NCI-H226 (cell line): ENCODE data around the gene BCL11A.

Source experiments
- DNase-seq: peaks from one replicate; pipeline ENCODE4 v3.0.0-alpha.2; 2015

Gene BCL11A

GRCh38 chr2:60456115-60456770 lies 97.2 kb downstream of the BCL11A start:
- no peak for DNase-seq

GRCh38 chr2:60453872-60454271 lies 99.6 kb downstream of the BCL11A start:
- DNase-seq = no peak

GRCh38 chr2:60453301-60453700 lies 100.2 kb downstream of the BCL11A start:
- DNase-seq = no peak

DNA sequence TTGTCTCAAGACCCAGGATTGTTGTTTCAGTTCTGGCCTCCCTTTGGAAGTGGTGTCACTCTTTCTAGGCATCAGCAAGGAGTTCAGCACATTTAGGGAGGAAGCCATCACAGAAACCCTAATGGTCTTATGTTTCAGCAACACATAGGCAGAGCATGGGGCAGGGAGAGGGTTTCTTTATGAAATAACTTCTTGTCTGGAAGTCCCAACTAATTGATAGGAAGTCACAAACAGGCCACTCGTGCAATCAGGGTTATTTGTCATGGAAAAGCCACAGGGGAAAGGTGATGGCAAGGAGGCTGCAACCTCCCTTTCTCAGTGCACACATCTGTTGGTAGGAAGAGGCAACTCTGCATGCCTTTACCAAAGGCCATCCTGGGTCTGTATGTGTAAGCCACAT lies 103.0 kb downstream of the BCL11A start:
- DNase-seq = no peak

GRCh38 chr2:60447943-60448342 lies 105.5 kb downstream of the BCL11A start:
- no peak for DNase-seq

DNA sequence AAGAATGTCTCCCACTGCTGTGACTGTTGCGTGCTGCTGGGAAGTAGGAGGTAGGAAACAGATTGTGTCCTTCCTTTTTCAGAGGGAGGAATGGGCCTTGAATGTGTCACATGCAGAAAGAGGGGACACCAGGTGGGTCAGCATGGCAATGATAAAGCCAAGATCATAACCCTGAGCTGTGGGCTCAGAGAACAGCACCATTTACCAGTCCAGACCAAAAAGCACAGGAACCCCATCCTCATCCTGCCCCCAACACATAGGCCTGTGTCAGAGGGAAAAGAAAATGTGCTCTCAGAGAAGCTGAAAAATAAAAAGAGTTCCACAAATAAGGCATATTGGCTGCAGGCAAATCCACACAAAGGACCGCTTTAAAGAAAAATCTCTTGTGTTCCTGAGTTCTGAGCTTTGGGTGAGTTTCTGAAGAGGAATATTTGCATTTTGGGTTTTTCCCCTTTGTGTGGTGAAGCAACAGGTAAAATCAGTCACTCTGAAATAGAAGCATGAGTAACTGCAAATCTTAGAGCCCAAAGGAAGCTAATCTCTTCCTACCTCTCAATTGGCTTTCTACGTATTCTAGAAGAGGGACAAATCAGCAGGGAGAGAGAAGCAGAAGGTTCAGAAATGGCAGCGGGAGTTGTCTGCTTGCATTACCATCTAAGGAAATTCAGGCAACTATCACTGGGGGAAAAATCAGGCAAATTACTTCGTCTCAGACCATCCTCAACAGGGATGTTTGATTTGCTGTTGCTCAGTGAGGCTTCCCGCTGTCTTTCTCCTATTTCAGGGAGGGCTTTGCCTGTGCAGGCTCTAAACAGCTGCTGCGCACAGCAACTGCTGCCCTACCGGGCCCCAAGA lies 106.8 kb downstream of the BCL11A start:
- DNase-seq = no peak

DNA sequence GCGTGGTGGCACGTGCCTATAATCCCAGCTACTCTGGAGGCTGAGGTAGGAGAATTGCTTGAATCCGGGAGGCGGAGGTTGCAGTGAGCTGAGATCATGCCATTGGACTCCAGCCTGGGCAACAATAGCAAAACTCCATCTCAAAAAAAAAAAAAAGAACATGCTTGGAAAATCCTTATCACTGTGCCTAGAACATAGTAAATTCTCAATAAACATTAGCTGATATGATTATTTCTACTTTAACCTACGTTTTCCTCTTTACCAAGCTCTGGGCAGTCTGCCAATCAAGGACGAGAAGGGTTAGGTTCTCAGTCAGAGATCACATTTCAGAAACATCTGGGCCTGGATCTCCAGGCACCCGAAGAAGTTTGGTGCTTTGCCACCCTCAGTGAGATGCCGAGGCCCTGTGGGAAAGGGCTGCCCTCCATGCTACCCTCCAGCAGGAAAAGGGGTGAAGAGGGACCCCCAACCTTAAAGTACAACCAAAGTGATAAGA lies 107.7 kb downstream of the BCL11A start:
- no peak for DNase-seq

- DNase-seq = no peak
Measured at GRCh38 chr2:60442608-60443007, 110.8 kb downstream of the BCL11A start.

- no peak for DNase-seq
Measured at GRCh38 chr2:60441800-60442199, 111.7 kb downstream of the BCL11A start.

GRCh38 chr2:60440767-60441163 lies 112.7 kb downstream of the BCL11A start:
- DNase-seq = no peak

- DNase-seq = no peak
Measured at GRCh38 chr2:60440079-60440766, 113.2 kb downstream of the BCL11A start.

DNA sequence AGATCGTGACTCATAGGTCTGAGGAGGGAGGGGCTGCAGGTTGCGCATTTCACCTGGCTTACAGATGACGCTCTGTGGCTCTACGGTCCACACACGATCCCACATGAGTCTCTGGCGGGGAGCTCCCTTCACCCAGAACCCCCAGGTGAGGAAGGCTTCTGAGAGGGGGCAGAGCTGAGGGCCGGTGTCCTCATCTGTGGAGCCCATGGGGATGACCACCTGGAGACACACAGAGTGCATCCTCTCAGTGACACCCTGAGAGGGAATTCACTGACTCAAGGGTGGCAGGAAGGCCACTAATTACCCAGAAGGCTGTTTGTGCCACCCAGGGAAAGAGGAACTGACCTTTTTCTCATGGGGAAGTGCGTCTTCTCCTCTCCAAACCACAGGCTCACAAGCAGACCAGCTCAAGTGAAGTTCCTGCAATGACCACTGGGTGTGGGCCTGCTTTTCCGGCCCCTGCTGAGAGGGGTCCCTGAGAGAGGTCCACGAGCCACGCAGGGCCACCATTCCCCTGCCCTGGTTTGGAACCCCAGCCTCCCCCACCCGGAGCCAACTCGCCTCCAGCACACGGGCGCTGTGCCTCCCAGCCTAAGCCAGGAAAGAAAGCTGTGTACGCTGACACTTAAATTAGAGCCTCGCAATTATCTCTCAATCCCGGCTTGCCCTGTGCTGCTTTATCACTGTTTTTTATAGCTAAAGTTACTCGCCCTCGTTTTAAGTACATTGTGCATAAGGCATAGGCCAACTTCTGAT lies 114.1 kb downstream of the BCL11A start:
- no peak for DNase-seq

DNA sequence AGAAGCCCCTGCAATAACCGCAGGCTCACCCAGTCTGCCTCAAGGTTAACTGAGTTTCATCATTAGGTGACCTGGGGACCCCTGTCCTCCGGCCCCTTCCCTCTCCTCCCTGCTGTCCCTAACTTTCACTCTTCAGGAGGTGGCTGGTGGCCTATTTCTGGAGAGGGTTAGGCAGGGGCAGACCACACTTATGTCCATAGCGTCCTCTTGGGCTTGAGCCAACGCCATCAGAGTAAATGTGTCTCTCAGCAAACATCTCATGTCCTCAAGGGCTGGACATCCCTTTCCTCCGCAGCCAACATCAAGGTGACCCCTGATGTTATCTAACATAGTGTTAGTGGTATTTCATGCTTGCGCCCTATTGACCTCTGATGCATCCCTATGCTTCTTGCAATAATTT lies 114.8 kb downstream of the BCL11A start:
- DNase-seq = no peak

DNA sequence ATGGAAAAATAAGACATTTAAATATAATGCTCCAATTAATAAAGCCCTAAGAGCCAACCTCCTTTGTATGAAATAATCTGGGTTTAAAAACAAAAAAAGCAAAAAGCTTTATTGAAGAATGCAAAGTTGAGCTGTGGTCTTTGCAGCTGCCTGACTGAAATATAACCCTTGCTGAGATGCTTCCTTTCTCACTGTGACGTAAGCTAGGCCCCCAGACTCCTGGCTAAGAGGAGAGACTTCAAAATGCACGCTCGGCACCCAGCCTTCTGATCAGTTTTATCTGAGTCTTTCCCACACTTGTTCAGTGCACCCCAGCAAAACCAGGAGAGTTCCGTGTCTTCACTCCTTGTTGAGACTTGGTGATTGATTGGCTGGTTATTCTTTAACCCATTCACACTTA lies 115.3 kb downstream of the BCL11A start:
- no peak for DNase-seq

GRCh38 chr2:60437080-60437696 lies 116.3 kb downstream of the BCL11A start:
- no peak for DNase-seq

- DNase-seq = no peak
Measured at GRCh38 chr2:60433018-60433596, 120.3 kb downstream of the BCL11A start.

DNA sequence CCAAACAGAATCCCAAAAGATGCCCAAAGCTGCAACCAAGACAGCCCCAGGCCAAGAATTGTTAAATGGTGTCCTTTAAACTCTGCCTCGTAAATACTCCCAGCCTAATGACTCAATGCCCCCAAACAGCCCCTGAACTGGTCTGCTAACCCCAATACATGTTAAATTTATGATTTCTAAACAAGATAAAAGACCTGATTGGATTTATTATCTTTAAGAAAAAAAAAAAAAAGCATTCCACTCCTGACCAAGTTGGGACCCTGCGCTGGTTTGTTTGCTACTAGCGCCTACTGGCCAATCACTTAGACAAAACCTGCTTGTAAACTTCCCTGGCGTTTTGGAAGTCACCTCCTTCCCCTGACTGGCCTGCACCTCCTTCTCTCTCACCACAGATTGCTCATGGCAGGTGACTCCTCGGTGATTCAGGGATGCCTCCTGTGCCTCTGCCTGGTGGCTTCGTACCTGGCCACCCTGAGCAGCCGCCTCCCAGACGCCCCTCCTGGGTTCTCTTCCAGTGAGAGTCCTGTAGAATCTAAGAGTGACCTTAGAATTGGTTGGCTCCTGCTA lies 121.3 kb downstream of the BCL11A start:
- DNase-seq = no peak

GRCh38 chr2:60429681-60430080 lies 123.8 kb downstream of the BCL11A start:
- DNase-seq = no peak

DNA sequence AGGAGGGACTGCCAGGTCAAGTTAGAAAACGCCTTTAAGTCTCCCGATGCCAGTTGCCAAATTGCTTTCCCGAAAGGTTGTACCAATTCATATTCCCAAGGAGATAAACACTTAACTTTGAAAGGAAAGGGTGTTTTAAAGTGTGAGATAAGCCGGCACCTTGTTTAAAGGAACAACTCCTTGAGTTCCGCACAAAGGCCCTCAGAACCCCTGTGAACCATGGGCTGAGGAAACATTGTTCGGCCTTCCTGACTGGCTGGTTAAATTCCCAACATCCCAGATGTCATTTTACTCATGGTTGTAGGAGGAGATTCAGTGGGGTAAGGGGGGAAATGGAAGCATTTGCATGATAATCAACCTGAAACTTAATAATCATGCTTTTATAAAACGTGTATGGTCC lies 126.6 kb downstream of the BCL11A start:
- no peak for DNase-seq

GRCh38 chr2:60426341-60426740 lies 127.1 kb downstream of the BCL11A start:
- no peak for DNase-seq

DNA sequence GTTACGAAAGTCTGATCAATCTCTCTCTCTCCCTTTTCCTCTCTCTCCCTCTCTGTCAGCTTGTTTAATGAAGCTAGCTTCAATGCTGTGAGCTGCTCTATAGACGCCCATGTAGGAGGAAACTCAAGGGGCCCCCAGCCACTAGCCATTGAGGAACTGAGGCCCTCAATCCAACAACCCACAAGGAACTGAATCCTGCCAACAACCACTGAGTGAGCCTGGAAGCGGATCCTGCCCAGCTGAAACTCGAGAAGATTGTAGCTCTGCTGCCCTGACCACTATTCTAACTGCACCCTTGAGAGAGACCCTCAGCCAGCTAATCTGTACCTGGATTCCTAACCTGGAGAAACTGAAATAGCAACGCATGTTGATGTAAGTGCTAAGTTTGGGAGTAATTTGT lies 129.2 kb downstream of the BCL11A start:
- DNase-seq = no peak

GRCh38 chr2:60423505-60423904 lies 129.9 kb downstream of the BCL11A start:
- DNase-seq = no peak
